CD14-positive monocyte (primary cell): ENCODE results near the gene KRTAP19-6. TPM values are rescaled to one million over a fixed set of nuclear protein-coding genes. Genes with fewer than 3 reads are reported as not detected.

ENCODE experiments used
- DNase-seq, 3 donors: peaks; one replicate each; pipeline ENCODE4 v3.0.0-alpha.2; 2011 to 2022
- H2AFZ ChIP-seq: 2 replicates; pipeline ENCODE4 v1.6.0; 2012; ENCODE audit warnings: mild to moderate bottlenecking, low read depth, low read length, inconsistent platforms; ENCODE audit not compliant: insufficient read depth, poor library complexity, severe bottlenecking
- H3K27ac ChIP-seq, 2 donors: 1 replicate in 1 of 2; 2 replicates in 1 of 2; pipeline ENCODE4 v1.5.1; 2012 to 2013; ENCODE audit warnings: low read length in 2 of 2, control low read depth in 1 of 2, inconsistent platforms in 1 of 2, low read depth in 1 of 2, mild to moderate bottlenecking in 1 of 2
- H3K27me3 ChIP-seq, 2 donors: one replicate each; pipeline versions ENCODE4 v1.6.0 to v1.6.1; 2011 to 2013; ENCODE audit warnings: low read length in 2 of 2; ENCODE audit not compliant: control insufficient read depth in 2 of 2, insufficient read depth in 2 of 2
- H3K36me3 ChIP-seq, 2 donors: replicated peaks in 1 of 2; 1 replicate in 1 of 2; 2 replicates in 1 of 2; pipeline versions ENCODE4 v1.5.1 to v1.6.1; 2012 to 2013; ENCODE audit warnings: low read length in 2 of 2, control low read depth in 1 of 2, inconsistent platforms in 1 of 2, mild to moderate bottlenecking in 1 of 2; ENCODE audit not compliant: insufficient read depth in 2 of 2, control insufficient read depth in 1 of 2
- H3K4me1 ChIP-seq, 2 donors: 1 replicate in 1 of 2; 2 replicates in 1 of 2; pipeline versions ENCODE4 v1.5.1 to v1.6.1; 2012 to 2013; ENCODE audit warnings: low read length in 2 of 2, control low read depth in 1 of 2, inconsistent platforms in 1 of 2, mild to moderate bottlenecking in 1 of 2, moderate library complexity in 1 of 2; ENCODE audit not compliant: insufficient read depth in 2 of 2, control insufficient read depth in 1 of 2
- H3K4me2 ChIP-seq: replicated peaks from 2 replicates; pipeline ENCODE3; 2012; ENCODE audit warnings: low read length, moderate library complexity, mild to moderate bottlenecking; ENCODE audit not compliant: poor library complexity, severe bottlenecking; ENCODE audit errors: extremely low read depth
- H3K4me3 ChIP-seq, 3 experiments: fragments of 200-600 bp in 1 of 3; sonication (generic) in 1 of 3; replicated peaks in 1 of 3; 1 replicate in 2 of 3; 2 replicates in 1 of 3; pipeline ENCODE4 v1.5.1; 2011 to 2013; ENCODE audit warnings: low read length in 3 of 3, mild to moderate bottlenecking in 3 of 3, control low read depth in 2 of 3, low read depth in 2 of 3, inconsistent platforms in 1 of 3, moderate library complexity in 1 of 3
- H3K79me2 ChIP-seq: 2 replicates; pipeline ENCODE4 v1.6.0; 2012; ENCODE audit warnings: mild to moderate bottlenecking, control low read depth, inconsistent platforms, low read length, moderate library complexity; ENCODE audit not compliant: insufficient read depth
- H3K9ac ChIP-seq: 2 replicates; pipeline ENCODE4 v1.6.0; 2017; ENCODE audit warnings: low read length, mild to moderate bottlenecking; ENCODE audit not compliant: insufficient read depth, poor library complexity, severe bottlenecking
- H3K9me3 ChIP-seq, 2 donors: replicated peaks in 1 of 2; 1 replicate in 1 of 2; 2 replicates in 1 of 2; pipeline versions ENCODE4 v1.5.1 to v1.6.1; 2012 to 2013; ENCODE audit warnings: low read length in 2 of 2, control low read depth in 1 of 2; ENCODE audit not compliant: control insufficient read depth in 1 of 2, insufficient read depth in 1 of 2
- H4K20me1 ChIP-seq: 2 replicates; pipeline ENCODE4 v1.6.0; 2012; ENCODE audit warnings: mild to moderate bottlenecking, low read length, control low read depth, moderate library complexity; ENCODE audit not compliant: insufficient read depth
- H3K27ac Mint-ChIP-seq, 7 donors: one replicate each; pipeline ENCODE4 v1.8.0; 2020; ENCODE audit warnings: mild to moderate bottlenecking in 7 of 7, mixed read lengths in 7 of 7, moderate library complexity in 6 of 7, inconsistent platforms in 2 of 7
- H3K27me3 Mint-ChIP-seq, 3 donors: one replicate each; pipeline ENCODE4 v1.8.0; 2021 to 2022; ENCODE audit warnings: low read depth in 3 of 3, mild to moderate bottlenecking in 3 of 3, mixed read lengths in 3 of 3, moderate library complexity in 3 of 3, inconsistent platforms in 1 of 3
- H3K36me3 Mint-ChIP-seq, 2 donors: one replicate each; pipeline ENCODE4 v1.8.0; 2020; ENCODE audit warnings: mixed read lengths in 2 of 2, inconsistent platforms in 1 of 2, mild to moderate bottlenecking in 1 of 2
- H3K4me1 Mint-ChIP-seq: one replicate; pipeline ENCODE4 v1.8.0; 2020; ENCODE audit warnings: mild to moderate bottlenecking, mixed read lengths
- H3K4me3 Mint-ChIP-seq, 2 donors: one replicate each; pipeline ENCODE4 v1.8.0; 2020; ENCODE audit warnings: mild to moderate bottlenecking in 2 of 2, mixed read lengths in 2 of 2, moderate library complexity in 1 of 2
- H3K9me3 Mint-ChIP-seq, 7 donors: one replicate each; pipeline ENCODE4 v1.8.0; 2020 to 2022; ENCODE audit warnings: mixed read lengths in 7 of 7, mild to moderate bottlenecking in 6 of 7, moderate library complexity in 6 of 7, inconsistent platforms in 2 of 7
- WGBS: methylation state at CpG from one replicate; pipeline ENCODE4 v1.1.5; 2013; ENCODE audit warnings: missing lambda C conversion rate; ENCODE audit not compliant: insufficient coverage; 5-methylcytosine and 5-hydroxymethylcytosine counted together
- intact Hi-C, 2 donors: fragments of 100-400 bp; cut with micrococcal nuclease; formaldehyde crosslinking; loops; one replicate each; pipeline versions ENCODE4 v1.15.0 to v1.15.1; 2023
- polyA minus RNA-seq: library from RNA; depleted of rRNA, polyadenylated mRNA; stranded (reverse); fragments of >200 nt; gene quantifications from 2 replicates; pipeline ENCODE4 v1.2.3, GENCODE V29; 2012
- polyA plus RNA-seq, 3 donors: library from polyadenylated mRNA; depleted of rRNA in 1 of 3; unstranded in 2 of 3; stranded (reverse) in 1 of 3; fragments of 300-500 nt in 2 of 3; fragments of >200 nt in 1 of 3; fragmentation: Illumina TruSeq in 2 of 3; gene quantifications; 1 replicate in 2 of 3; 2 replicates in 1 of 3; pipeline ENCODE4 v1.2.3, GENCODE V29; 2012 to 2021
- total RNA-seq, 12 experiments: library from RNA in 1 of 12; stranded (reverse) in 1 of 12; fragments of 120-200 nt in 1 of 12; gene quantifications; one replicate each; pipeline ENCODE4 v1.2.4 and lab custom pipeline; 2013 to 2026; ENCODE audit warnings: mixed read lengths in 6 of 12, inconsistent platforms in 1 of 12
- TF ChIP-seq, protein P1 (sequence below): fragments of 200-600 bp; IDR thresholded peaks from one replicate; pipeline ENCODE4 v1.8.0; 2022; ENCODE audit warnings: antibody characterized with exemption, mild to moderate bottlenecking

The KRTAP19-6 gene
- not detected for total RNA-seq (2013)
- polyA plus RNA-seq (not detected), polyA minus RNA-seq (not detected in 2 replicates), total RNA-seq (lab: John Stamatoyannopoulos, UW) (0 to 0.12 (median 0) reads per million in 11 experiments)

DNA sequence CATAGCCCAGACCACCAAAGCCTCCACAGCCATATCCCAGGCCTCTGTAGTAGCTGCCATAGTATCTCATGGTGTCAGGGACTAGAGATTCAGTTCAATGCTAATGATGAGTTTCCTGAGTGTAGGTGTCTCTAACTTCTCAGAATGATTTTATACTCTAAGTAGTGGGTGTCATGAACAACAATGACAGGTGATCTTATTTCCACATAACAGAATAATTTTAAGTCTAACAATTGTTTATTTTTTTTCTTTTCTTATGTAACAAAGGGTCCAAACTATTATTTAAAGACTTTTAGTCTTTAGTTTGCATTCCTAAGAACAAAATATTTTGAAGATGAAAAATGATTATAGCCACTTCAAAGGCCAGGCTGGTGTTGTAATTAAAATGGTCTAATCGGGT, at the start of gene KRTAP19-6:
Gene KRTAP19-6 (minus strand): TSS at position 101 of the 400 bp plus-strand sequence. CDS start 31 bp downstream, at position 70.
- TF ChIP-seq, protein P1, sequence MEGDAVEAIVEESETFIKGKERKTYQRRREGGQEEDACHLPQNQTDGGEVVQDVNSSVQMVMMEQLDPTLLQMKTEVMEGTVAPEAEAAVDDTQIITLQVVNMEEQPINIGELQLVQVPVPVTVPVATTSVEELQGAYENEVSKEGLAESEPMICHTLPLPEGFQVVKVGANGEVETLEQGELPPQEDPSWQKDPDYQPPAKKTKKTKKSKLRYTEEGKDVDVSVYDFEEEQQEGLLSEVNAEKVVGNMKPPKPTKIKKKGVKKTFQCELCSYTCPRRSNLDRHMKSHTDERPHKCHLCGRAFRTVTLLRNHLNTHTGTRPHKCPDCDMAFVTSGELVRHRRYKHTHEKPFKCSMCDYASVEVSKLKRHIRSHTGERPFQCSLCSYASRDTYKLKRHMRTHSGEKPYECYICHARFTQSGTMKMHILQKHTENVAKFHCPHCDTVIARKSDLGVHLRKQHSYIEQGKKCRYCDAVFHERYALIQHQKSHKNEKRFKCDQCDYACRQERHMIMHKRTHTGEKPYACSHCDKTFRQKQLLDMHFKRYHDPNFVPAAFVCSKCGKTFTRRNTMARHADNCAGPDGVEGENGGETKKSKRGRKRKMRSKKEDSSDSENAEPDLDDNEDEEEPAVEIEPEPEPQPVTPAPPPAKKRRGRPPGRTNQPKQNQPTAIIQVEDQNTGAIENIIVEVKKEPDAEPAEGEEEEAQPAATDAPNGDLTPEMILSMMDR: no peak
- H3K4me2 ChIP-seq: no peak within 1 kb of the TSS
- Mint-ChIP-seq H3K36me3 (no peaks in the 10 kb centered on the region), H3K9me3 (peaks cover 0 to 14% (median 5%) of the 10 kb centered on the region in 7 donors), H3K27me3 (peaks cover 0 to 3% (median 0%) of the 10 kb centered on the region in 3 donors), H3K4me3 (no peak within 1 kb of the TSS), H3K27ac (no peak within 1 kb of the TSS), H3K4me1 (no peaks in the 10 kb centered on the region)
- peaks cover 8 to 12% of the 10 kb centered on the region in 2 donors for H3K9me3 ChIP-seq
- no peak within 1 kb of the TSS for H2AFZ ChIP-seq
- no peak within 1 kb of the TSS for H3K27ac ChIP-seq
- DNase-seq: no peak
- no peaks in the 10 kb centered on the region for H4K20me1 ChIP-seq
- H3K27me3 ChIP-seq: no peaks in the 10 kb centered on the region
- no peaks in the 10 kb centered on the region for H3K79me2 ChIP-seq
- no CpG with 5 or more reads among the region's 1 CpG for WGBS
- H3K9ac ChIP-seq: no peak within 1 kb of the TSS
- H3K4me1 ChIP-seq: no peaks in the 10 kb centered on the region
- H3K36me3 ChIP-seq: no peaks in the 10 kb centered on the region
- intact Hi-C loops: no loop called here
- H3K4me3 ChIP-seq: no peak within 1 kb of the TSS

GRCh38 chr21:30590297-30590696, 48.6 kb upstream of the KRTAP19-6 start, which contains the start of gene KRTAP22-2:
Gene KRTAP22-2 (minus strand): TSS chr21:30590397.
- Histone ChIP-seq H3K9ac (no peak within 1 kb of the TSS), H4K20me1 (no peaks in the 10 kb centered on the region), H3K4me2 (no peak within 1 kb of the TSS), H3K79me2 (no peaks in the 10 kb centered on the region), H3K36me3 (no peaks in the 10 kb centered on the region), H3K9me3 (peaks cover 0 to 4% of the 10 kb centered on the region in 2 donors), H3K27ac (no peak within 1 kb of the TSS), H3K4me3 (no peak within 1 kb of the TSS), H3K4me1 (no peaks in the 10 kb centered on the region), H3K27me3 (no peaks in the 10 kb centered on the region), H2AFZ (no peak within 1 kb of the TSS)
- no peaks in the 10 kb centered on the region for H3K4me1 Mint-ChIP-seq
- H3K36me3 Mint-ChIP-seq: no peaks in the 10 kb centered on the region
- peaks cover 0 to 4% (median 0%) of the 10 kb centered on the region in 7 donors for H3K9me3 Mint-ChIP-seq
- TF ChIP-seq, protein P1: no peak
- H3K27ac Mint-ChIP-seq: no peak within 1 kb of the TSS
- H3K4me3 Mint-ChIP-seq: no peak within 1 kb of the TSS
- H3K27me3 Mint-ChIP-seq: no peaks in the 10 kb centered on the region
- no peak for DNase-seq
- intact Hi-C loops: no loop called here
